Stimulated activated CD4-positive, alpha-beta T cell treated with anti-CD3 and anti-CD28 coated beads, TNF-alpha, amount 100 ng/mL, for 24 hours (primary cell): Measurements from ENCODE around the gene CCDC73.
"Not testable (repeated sequence)": the region's sequence is repeated elsewhere in the genome, so short reads cannot be mapped to it uniquely, and the experiment has no call there.

Experiments used
- DNase-seq, 3 experiments: peaks; one replicate each; pipeline ENCODE4 v3.0.0-alpha.2; 2020; ENCODE audit warnings: low read depth in 3 of 3

CCDC73 gene

DNA sequence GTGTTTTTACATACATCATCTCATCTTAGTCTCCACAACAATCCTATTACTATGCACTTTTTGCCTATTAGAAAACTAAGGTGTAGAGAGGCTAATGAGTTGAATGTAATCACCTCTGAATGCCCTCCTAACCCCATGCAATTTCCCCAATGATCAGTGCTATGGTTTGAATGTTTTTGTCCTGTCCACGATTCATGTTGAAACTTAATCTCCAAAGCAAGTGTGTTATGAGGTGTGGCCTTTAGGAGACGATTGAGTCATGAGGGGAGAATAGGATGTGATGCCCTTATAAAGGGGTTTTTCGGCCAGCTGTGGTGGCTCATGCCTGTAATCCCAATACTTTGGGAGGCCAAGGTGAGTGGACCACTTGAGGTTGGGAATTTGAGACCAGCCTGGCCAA, 2.0 kb upstream of the CCDC73 start:
- no peak for DNase-seq

- DNase-seq = peak; percentile 48 to 64 (median 49)
Measured at GRCh38 chr11:32792948-32793475, 1.4 kb downstream of the CCDC73 start.

DNA sequence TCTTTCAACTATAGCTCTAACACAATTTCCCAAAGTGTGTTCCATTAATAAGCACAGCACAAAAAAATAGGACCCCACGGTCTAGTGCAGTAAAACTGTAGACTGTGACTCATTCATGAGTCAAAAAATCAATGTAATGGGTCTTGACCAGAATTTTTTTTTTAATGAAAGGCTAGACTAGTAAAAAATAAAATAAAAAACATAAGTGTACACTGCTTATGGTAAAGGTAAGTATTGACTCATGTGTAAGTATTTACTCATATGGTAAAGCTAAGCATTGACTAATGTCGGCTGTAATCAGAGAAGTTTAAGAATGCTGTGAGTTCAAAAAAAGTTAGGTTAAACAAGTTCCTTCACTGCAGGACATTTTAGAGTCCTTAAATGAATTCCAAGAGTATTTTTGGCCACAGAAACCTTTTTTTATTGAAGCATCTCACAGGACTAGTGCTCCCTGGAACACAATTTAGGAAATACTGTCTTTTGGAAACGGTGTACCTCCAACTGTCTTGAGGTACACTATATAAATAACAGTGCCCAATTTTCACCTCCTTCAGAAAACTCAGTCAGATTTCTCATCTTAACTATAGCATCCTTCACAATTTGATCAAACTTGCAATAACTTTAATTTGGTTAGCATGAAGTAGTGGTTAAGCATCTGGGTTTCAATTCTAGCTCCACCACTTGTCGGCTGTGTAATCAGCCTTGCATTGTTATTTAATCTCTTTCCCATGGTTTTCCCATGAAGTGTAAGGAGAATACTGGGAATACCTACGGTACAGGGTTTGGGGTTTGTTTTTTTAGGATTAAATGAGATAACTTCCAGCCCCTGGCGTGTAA, 2.1 kb downstream of the CCDC73 start:
- no peak for DNase-seq

GRCh38 chr11:32790916-32791315, 3.5 kb downstream of the CCDC73 start:
- DNase-seq = no peak

DNA sequence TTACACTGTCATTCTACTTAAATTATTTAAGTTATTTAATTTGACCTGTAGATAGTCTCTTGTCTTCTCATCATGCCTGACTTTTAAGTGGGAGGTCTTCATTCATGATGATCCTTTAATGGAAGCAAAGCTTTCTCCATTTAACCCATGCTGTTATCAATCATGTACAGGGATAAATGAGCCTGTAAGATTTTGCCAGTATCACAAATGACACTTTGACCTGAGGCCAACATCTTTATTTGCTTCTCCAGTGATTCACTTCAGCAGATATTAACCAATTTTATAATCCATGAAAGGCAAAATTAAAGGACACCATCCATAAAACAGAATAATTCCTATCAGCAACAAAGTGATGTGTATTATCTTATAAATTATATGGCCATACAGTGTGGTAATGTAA, 7.7 kb downstream of the CCDC73 start:
- no peak for DNase-seq

DNA sequence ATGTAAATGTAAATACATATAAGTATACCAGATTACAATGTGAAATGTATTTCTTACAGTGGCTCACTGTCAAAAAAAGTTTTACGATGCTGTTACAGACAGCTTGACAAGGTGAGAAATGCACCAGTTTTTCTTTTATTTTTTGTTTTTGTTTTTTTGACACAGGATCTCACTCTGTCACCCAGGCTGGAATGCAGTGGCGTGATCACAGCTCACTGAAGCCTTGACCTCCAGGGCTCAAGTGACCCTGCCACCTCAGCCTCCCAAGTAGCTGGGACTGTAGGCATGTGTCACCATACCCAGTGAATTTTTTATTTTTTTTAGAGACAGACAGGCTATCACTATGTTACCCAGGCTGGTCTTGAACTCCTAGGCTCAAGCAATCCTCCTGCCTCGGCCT, 9.2 kb downstream of the CCDC73 start:
- DNase-seq = no peak

GRCh38 chr11:32781721-32782120, 12.7 kb downstream of the CCDC73 start:
- no peak for DNase-seq

- DNase-seq = not testable (repeated sequence)
Measured at GRCh38 chr11:32780839-32781238, 13.6 kb downstream of the CCDC73 start.

GRCh38 chr11:32779136-32779535, 15.3 kb downstream of the CCDC73 start:
- DNase-seq = no peak

- no peak for DNase-seq
Measured at GRCh38 chr11:32775908-32776307, 18.6 kb downstream of the CCDC73 start.

DNA sequence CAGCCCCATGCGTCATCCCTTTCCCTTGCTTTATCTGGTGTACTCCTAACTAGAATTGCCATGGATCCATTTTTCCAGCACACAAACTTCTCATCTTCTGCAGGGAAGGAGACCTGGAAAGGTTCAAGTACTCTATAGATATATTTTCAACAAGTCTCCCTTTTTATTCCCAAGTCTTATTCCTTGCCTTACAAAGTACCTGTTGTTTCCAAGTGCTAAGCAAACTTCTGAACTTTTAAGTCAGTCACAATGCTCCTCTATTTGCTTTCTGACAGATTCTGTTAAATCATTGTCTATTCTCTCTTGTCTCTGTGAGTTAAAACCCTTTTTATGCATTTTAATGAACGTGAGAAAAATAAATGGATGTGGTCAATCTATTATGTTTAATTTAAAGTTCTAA, 20.4 kb downstream of the CCDC73 start:
- no peak for DNase-seq

GRCh38 chr11:32772731-32773130, 21.7 kb downstream of the CCDC73 start:
- DNase-seq = no peak

GRCh38 chr11:32761774-32762173, 32.7 kb downstream of the CCDC73 start:
- not testable (repeated sequence) for DNase-seq

DNA sequence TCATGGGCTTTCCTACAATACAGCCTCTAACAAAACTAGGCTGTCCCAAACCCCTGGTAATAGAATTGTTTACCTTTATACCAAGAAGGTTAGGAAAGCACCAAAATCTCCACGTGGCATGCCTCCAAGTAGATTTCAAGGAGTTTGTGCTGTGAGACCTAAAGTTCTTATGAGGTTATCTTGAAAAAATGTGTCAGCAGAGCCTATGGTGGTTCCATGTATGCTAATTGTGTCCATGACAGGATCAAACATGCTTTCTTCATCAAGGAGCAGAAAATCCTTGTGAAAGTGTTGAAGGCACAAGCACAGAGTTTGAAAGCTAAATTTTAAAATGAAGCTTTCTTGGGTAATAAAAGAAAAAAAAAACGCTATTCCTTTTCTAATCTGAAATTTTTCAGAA, 36.2 kb downstream of the CCDC73 start:
- no peak for DNase-seq

- not testable (repeated sequence) for DNase-seq
Measured at GRCh38 chr11:32753181-32753580, 41.3 kb downstream of the CCDC73 start.

DNA sequence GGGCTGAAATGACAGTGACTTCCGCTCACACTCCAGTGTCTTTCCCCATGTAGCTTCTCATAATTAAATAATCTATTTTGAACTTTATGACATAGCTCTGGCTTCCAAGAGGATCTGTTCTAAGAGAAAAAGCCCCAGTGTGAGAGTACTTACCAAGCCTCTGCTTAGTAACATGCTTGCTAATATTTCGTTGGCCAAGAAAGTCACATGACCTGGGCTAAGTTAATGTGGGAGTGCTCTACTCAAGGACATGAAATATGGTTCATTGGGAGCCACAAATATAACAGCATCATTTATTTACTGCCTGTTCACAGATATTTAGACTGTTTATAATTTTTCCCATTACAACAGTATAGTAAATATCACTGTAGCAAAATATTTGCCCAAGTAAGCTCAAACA, 42.5 kb downstream of the CCDC73 start:
- DNase-seq = no peak

GRCh38 chr11:32751381-32751780, 43.1 kb downstream of the CCDC73 start:
- DNase-seq = no peak

- no peak for DNase-seq
Measured at GRCh38 chr11:32729976-32730375, 64.5 kb downstream of the CCDC73 start.

GRCh38 chr11:32723332-32723731, 71.1 kb downstream of the CCDC73 start:
- DNase-seq = no peak

DNA sequence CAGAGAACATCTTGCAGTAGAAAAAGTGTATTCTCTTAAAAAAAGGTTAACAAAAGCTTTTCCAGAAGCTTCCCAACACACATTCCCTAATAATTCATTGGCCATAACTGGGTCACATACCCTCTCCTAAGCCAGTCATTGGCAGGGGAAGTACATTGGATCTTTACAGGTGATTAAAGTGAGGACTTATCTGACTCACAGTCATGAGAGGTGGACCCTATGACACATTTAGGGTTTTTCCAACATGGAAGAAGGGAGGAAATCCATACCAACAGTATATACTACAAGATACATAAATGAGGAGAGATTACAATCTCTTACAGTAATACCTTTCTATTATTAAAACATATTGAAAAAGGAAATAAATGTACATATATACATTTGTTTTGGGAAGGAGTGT, 72.2 kb downstream of the CCDC73 start:
- no peak for DNase-seq

DNA sequence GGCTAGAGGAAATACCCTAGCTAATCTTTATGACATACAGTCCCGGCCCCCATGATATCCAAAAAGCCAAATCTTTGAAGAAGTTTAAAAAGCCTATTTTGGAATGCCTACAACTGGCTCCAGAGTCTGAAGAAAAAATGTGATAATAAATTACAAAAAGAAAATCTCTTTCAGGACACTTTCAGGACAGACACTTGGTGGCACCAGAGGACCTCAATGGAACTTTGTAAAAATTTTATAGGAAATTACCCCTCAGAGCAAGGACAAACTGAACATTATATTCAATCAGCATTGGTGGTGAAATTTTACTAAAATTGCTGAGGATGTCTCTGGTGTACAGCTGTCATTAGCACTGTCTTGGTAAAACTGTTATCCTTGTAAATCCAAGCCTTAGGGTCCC, 81.0 kb downstream of the CCDC73 start:
- DNase-seq = no peak

DNA sequence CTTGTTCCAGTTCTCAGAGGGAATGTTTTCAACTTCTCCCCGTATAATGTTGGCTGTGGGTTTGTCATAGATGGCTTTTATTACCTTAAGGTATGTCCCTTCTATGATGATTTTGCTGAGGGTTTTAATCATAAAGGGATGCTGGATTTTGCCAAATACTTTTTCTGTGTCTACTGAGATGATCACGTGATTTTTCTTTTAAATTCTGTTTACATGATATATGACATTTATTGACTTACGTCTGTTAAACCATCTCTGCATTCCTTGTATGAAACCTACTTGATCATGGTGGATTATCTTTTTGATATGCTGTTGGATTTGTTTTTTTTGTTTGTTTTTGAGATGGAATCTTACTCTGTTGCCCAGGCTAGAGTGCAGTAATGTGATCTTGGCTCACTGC, 85.5 kb downstream of the CCDC73 start:
- not testable (repeated sequence) for DNase-seq

GRCh38 chr11:32706985-32707741, 87.3 kb downstream of the CCDC73 start:
- no peak for DNase-seq
